Neuronal stem cell (in vitro differentiated cells): Measurements from ENCODE around the gene JAM2.

Experiments used
- DNase-seq: peaks from one replicate; pipeline ENCODE4 v3.0.0-alpha.2; 2013; ENCODE audit warnings: low spot score
- H2AFZ ChIP-seq: one replicate; pipeline ENCODE4 v1.6.1; 2013; ENCODE audit warnings: mild to moderate bottlenecking, low read length, inconsistent platforms
- H2AK5ac ChIP-seq: 2 replicates; pipeline ENCODE4 v1.6.1; 2013; ENCODE audit warnings: low read depth, mild to moderate bottlenecking, inconsistent platforms, low read length, moderate library complexity, mixed read lengths
- H2BK120ac ChIP-seq: 2 replicates; pipeline ENCODE4 v1.6.1; 2013; ENCODE audit warnings: low read depth, mild to moderate bottlenecking, inconsistent platforms, low read length, moderate library complexity, mixed read lengths
- H2BK12ac ChIP-seq: one replicate; pipeline ENCODE4 v1.6.1; 2013; ENCODE audit warnings: low read length, inconsistent platforms
- H2BK15ac ChIP-seq: 2 replicates; pipeline ENCODE4 v1.6.1; 2013; ENCODE audit warnings: mild to moderate bottlenecking, low read length, inconsistent platforms, mixed read lengths
- H2BK5ac ChIP-seq: one replicate; pipeline ENCODE4 v1.6.1; 2013; ENCODE audit warnings: inconsistent platforms, mild to moderate bottlenecking, low read length, moderate library complexity
- H3K14ac ChIP-seq: one replicate; pipeline ENCODE4 v1.6.1; 2013; ENCODE audit warnings: low read length, inconsistent platforms
- H3K18ac ChIP-seq: 2 replicates; pipeline ENCODE4 v1.6.1; 2013; ENCODE audit warnings: low read length, inconsistent platforms
- H3K23ac ChIP-seq: 2 replicates; pipeline ENCODE4 v1.6.1; 2013; ENCODE audit warnings: low read depth, mild to moderate bottlenecking, mixed read lengths, low read length, inconsistent platforms; ENCODE audit not compliant: poor library complexity
- H3K27ac ChIP-seq: replicated peaks from 3 replicates; pipeline ENCODE4 v1.5.1; 2013; ENCODE audit warnings: low read length, inconsistent platforms
- H3K27me3 ChIP-seq, 3 experiments: 2 replicates each; pipeline ENCODE4 v1.6.1; 2013; ENCODE audit warnings: low read length in 3 of 3, mild to moderate bottlenecking in 2 of 3, inconsistent platforms in 1 of 3, low read depth in 1 of 3, mixed read lengths in 1 of 3, moderate library complexity in 1 of 3; ENCODE audit not compliant: control insufficient read depth in 3 of 3, insufficient read depth in 3 of 3
- H3K36me3 ChIP-seq, 2 donors: replicated peaks in 1 of 2; 2 replicates each; pipeline ENCODE4 v1.6.1; 2013; ENCODE audit warnings: low read length in 2 of 2; ENCODE audit not compliant: control insufficient read depth in 2 of 2, insufficient read depth in 2 of 2
- H3K4ac ChIP-seq: 2 replicates; pipeline ENCODE4 v1.6.1; 2013; ENCODE audit warnings: inconsistent platforms, mild to moderate bottlenecking, low read length, moderate library complexity
- H3K4me1 ChIP-seq, 2 donors: 1 replicate in 1 of 2; 2 replicates in 1 of 2; pipeline ENCODE4 v1.6.1; 2013; ENCODE audit warnings: low read length in 2 of 2, low read depth in 1 of 2; ENCODE audit not compliant: control insufficient read depth in 2 of 2, insufficient read depth in 1 of 2
- H3K4me2 ChIP-seq: one replicate; pipeline ENCODE4 v1.6.1; 2013; ENCODE audit warnings: mild to moderate bottlenecking, low read length, inconsistent platforms; ENCODE audit not compliant: insufficient read depth, poor library complexity, severe bottlenecking
- H3K4me3 ChIP-seq, 2 donors: 2 replicates each; pipeline ENCODE4 v1.5.1; 2013; ENCODE audit warnings: low read length in 2 of 2, mild to moderate bottlenecking in 2 of 2, inconsistent platforms in 1 of 2, moderate library complexity in 1 of 2
- H3K79me1 ChIP-seq: one replicate; pipeline ENCODE4 v1.6.1; 2013; ENCODE audit warnings: low read depth, mild to moderate bottlenecking, inconsistent platforms, low read length, moderate library complexity
- H3K9ac ChIP-seq: one replicate; pipeline ENCODE4 v1.6.1; 2013; ENCODE audit warnings: mild to moderate bottlenecking, low read depth, low read length, inconsistent platforms; ENCODE audit not compliant: poor library complexity
- H3K9me3 ChIP-seq, 2 donors: replicated peaks in 1 of 2; 2 replicates each; pipeline versions ENCODE3 to v1.6.1; 2013; ENCODE audit warnings: low read length in 2 of 2, mild to moderate bottlenecking in 2 of 2, inconsistent platforms in 1 of 2, low read depth in 1 of 2, mixed read lengths in 1 of 2, moderate library complexity in 1 of 2; ENCODE audit not compliant: control insufficient read depth in 2 of 2, insufficient read depth in 1 of 2
- H4K8ac ChIP-seq: one replicate; pipeline ENCODE4 v1.6.1; 2013; ENCODE audit warnings: low read depth, mild to moderate bottlenecking, inconsistent platforms, low read length, moderate library complexity
- H4K91ac ChIP-seq: one replicate; pipeline ENCODE4 v1.6.1; 2013; ENCODE audit warnings: low read length, low read depth, mild to moderate bottlenecking, inconsistent platforms; ENCODE audit not compliant: poor library complexity
- WGBS, 2 donors: extraction: QIAGEN DNeasy Blood & Tissue Kit; methylation state at CpG; one replicate each; pipeline ENCODE4 v1.1.7; 2013; ENCODE audit warnings: missing lambda C conversion rate in 2 of 2, mixed read lengths in 1 of 2; ENCODE audit not compliant: insufficient read length in 2 of 2, insufficient replicate concordance in 1 of 2; ENCODE audit errors: extremely low coverage in 2 of 2; 5-methylcytosine and 5-hydroxymethylcytosine counted together

JAM2 gene

DNA sequence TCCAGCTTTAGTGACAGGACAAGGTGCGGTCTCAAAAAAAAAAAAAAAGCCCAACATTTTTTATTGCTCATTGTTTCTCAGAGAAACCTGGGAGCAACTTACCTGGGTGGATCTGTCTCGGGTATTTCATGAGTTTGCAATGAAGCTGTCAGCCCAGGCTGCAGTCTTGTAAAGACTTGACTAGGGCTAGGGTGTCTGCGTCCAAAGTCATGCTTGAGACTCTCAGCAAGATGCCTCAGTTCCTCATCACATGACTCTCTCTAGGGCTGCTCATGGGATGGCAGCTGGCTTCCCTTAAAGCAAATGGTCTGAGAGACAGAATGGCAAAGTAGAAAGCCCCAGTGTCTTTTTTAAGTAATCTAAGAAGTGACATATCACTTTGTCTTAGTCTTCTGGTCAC is 103.8 kb downstream of the JAM2 start:
- Histone ChIP-seq H3K27me3 (no peaks in the 10 kb centered on the region), H3K14ac (no peak overlapping the region), H3K18ac (no peak overlapping the region), H3K23ac (no peak overlapping the region), H2AK5ac (no peak overlapping the region), H3K9ac (no peak overlapping the region), H4K91ac (no peak overlapping the region), H3K4me1 (no peaks in the 10 kb centered on the region), H3K4ac (no peak overlapping the region), H3K36me3 (peaks cover 0 to 49% of the 10 kb centered on the region in 2 donors), H3K79me1 (peaks cover 2% of the 10 kb centered on the region), H2BK5ac (no peak overlapping the region), H2BK15ac (no peak overlapping the region), H3K4me3 (no peak overlapping the region), H3K27ac (no peak overlapping the region), H2BK120ac (no peak overlapping the region), H2AFZ (no peak overlapping the region), H3K4me2 (no peak overlapping the region), H4K8ac (no peak overlapping the region), H2BK12ac (no peak overlapping the region), H3K9me3 (no peaks in the 10 kb centered on the region)
- no peak for DNase-seq
- no CpG with 5 or more reads among the region's 3 CpGs for WGBS, 2 donors

DNA sequence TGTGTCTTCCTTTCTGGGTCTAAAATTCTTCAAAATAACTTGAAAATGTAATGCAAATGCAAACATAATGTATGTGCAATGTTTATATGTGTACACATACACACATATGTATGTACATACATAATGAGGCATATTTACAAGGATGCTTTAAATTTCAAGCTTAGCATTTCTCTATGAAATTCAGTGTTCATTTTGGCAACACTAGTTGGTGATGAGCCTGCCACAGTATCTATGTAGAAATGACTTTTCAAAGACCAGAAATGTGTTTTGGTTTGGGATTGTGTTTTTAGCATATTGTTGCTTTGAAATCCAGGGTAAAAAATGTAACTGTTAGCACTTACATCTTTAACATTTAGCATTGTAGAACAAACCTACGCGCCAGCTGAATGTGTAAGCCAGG is 105.8 kb downstream of the JAM2 start:
- H3K18ac ChIP-seq: no peak overlapping the region
- H2BK15ac ChIP-seq: no peak overlapping the region
- no peaks in the 10 kb centered on the region for H3K4me1 ChIP-seq
- H3K4me3 ChIP-seq: no peak overlapping the region
- H3K9ac ChIP-seq: no peak overlapping the region
- H2BK120ac ChIP-seq: no peak overlapping the region
- no peak for DNase-seq
- H4K8ac ChIP-seq: no peak overlapping the region
- H2AFZ ChIP-seq: no peak overlapping the region
- H3K36me3 ChIP-seq: peaks cover 4 to 61% of the 10 kb centered on the region in 2 donors
- peaks cover 0 to 2% (median 0%) of the 10 kb centered on the region in 3 experiments for H3K27me3 ChIP-seq
- H3K23ac ChIP-seq: no peak overlapping the region
- no CpG with 5 or more reads among the region's 2 CpGs for WGBS, 2 donors
- no peak overlapping the region for H2AK5ac ChIP-seq
- H3K4me2 ChIP-seq: no peak overlapping the region
- no peak overlapping the region for H4K91ac ChIP-seq
- no peaks in the 10 kb centered on the region for H3K79me1 ChIP-seq
- H3K27ac ChIP-seq: no peak overlapping the region
- no peak overlapping the region for H3K14ac ChIP-seq
- no peak overlapping the region for H3K4ac ChIP-seq
- H3K9me3 ChIP-seq: no peaks in the 10 kb centered on the region
- no peak overlapping the region for H2BK5ac ChIP-seq
- H2BK12ac ChIP-seq: no peak overlapping the region

DNA sequence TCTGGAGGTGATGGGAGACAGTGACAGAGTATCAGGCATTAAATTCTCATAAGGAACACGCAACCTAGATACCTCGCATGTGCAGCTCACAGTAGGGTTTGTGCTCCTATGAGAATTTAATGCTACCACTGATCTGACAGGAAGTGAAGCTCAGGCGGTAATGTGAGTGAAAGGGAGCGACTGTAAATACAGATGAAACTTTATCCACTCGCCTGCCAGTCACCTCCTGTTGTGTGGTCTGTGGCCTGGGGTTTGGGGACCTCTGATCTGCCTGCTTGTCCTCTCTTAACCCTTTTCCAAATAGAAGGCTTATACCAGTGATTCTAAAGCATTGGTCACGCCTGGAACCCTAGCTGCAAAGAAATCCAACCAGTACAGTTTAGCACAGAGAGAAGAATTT is 111.0 kb downstream of the JAM2 start:
- H2BK12ac ChIP-seq: no peak overlapping the region
- H4K8ac ChIP-seq: no peak overlapping the region
- no peak overlapping the region for H2BK5ac ChIP-seq
- no peak overlapping the region for H3K4ac ChIP-seq
- no peak overlapping the region for H3K9ac ChIP-seq
- peaks cover 8 to 81% of the 10 kb centered on the region in 2 donors for H3K36me3 ChIP-seq
- H3K27me3 ChIP-seq: peaks cover 0 to 2% (median 0%) of the 10 kb centered on the region in 3 experiments
- H4K91ac ChIP-seq: no peak overlapping the region
- no peak overlapping the region for H3K23ac ChIP-seq
- no peak for DNase-seq
- no peak overlapping the region for H2AFZ ChIP-seq
- H3K9me3 ChIP-seq: no peaks in the 10 kb centered on the region
- no peaks in the 10 kb centered on the region for H3K79me1 ChIP-seq
- no peak overlapping the region for H2AK5ac ChIP-seq
- H3K4me1 ChIP-seq: no peaks in the 10 kb centered on the region
- no peak overlapping the region for H3K4me3 ChIP-seq
- no peak overlapping the region for H3K14ac ChIP-seq
- H2BK120ac ChIP-seq: no peak overlapping the region
- no peak overlapping the region for H2BK15ac ChIP-seq
- H3K4me2 ChIP-seq: no peak overlapping the region
- WGBS, 2 donors: no CpG with 5 or more reads among the region's 6 CpGs
- no peak overlapping the region for H3K27ac ChIP-seq
- no peak overlapping the region for H3K18ac ChIP-seq

DNA sequence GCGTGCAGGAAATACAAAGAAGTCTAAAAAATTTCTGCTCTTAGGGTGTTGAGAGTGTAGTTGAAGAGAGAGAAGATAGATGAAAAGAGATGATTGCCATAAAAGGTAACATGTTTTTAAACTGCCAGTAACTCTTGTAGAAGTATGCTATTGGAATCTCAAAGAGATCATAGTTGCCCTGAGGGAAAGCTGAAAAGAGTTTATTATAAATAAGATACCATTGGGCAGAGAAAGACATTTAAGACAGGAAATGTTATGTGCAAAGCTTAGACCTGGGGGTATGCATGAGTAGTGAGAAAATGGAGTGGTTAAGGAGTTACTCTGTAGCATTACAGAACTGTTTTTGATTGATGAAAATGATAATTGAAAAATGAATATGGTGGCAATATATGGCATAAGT is 113.4 kb downstream of the JAM2 start:
- Histone ChIP-seq H3K4ac (no peak overlapping the region), H3K27me3 (peaks cover 0 to 2% (median 0%) of the 10 kb centered on the region in 3 experiments), H3K4me2 (no peak overlapping the region), H2BK120ac (no peak overlapping the region), H3K9ac (no peak overlapping the region), H3K79me1 (no peaks in the 10 kb centered on the region), H4K8ac (no peak overlapping the region), H2BK12ac (no peak overlapping the region), H2BK15ac (no peak overlapping the region), H3K9me3 (no peaks in the 10 kb centered on the region), H4K91ac (no peak overlapping the region), H2AK5ac (no peak overlapping the region), H2BK5ac (no peak overlapping the region), H3K23ac (no peak overlapping the region), H3K36me3 (peaks cover 11 to 81% of the 10 kb centered on the region in 2 donors), H3K14ac (no peak overlapping the region), H3K4me1 (no peaks in the 10 kb centered on the region), H3K4me3 (no peak overlapping the region), H3K18ac (no peak overlapping the region), H2AFZ (no peak overlapping the region), H3K27ac (no peak overlapping the region)
- WGBS, 2 donors: no CpG with 5 or more reads among the region's 1 CpG
- DNase-seq: no peak
